ENCODE measurements around the gene SGCA. TPM values are rescaled to one million over a fixed set of nuclear protein-coding genes. Genes with fewer than 3 reads are reported as not detected.

Gene SGCA
- total RNA-seq, 1 experiment from 2014 or later, result not detected

- no peaks in the 10 kb centered on the region for H3K9me2 ChIP-seq (replicated peaks; ENCODE audit: low read length)
- DNase-seq, result peak; percentile 58
- no peak overlapping the region for H2AFZ ChIP-seq (ENCODE audit: low read length)
- H3K36me3 ChIP-seq (ENCODE audit: low read depth, low read length), result no peaks in the 10 kb centered on the region
- H3K9ac ChIP-seq (ENCODE audit: low read length), result no peak overlapping the region
- peaks cover 11% of the 10 kb centered on the region for H3F3A ChIP-seq (ENCODE audit: low read length, unreplicated experiment)
- intact Hi-C loops (cut with micrococcal nuclease), result no loop called here
- 0 out of 2 replicates have a peak overlapping the region, but pooled peaks have one; percentile 9 for H3K4me2 ChIP-seq (ENCODE audit: low read length)
- ChIA-PET CTCF (interaction anchor here (0.8 kb wide), 1 partner anchor 17 kb away, joined by 3 read pairs; no protein-coding TSS in a partner anchor), POLR2A (ENCODE audit: unreplicated experiment) (interaction anchor here (0.6 kb wide), 1 partner anchor 441 kb away, joined by 4 read pairs; no protein-coding TSS in a partner anchor)
- peaks cover 5% of the 10 kb centered on the region; the same call in 1 of the 2 replicates for H3K9me3 ChIP-seq (ENCODE audit: low read length)
- TF ChIP-seq EZH2 (IDR thresholded peaks at IDR 0.05; ENCODE audit: low read length, unreplicated experiment), result no peak
- TF ChIP-seq EZH2phosphoT487 (IDR thresholded peaks at IDR 0.05; ENCODE audit: borderline replicate concordance, low read length), result no peak
- TF ChIP-seq, protein P1, sequence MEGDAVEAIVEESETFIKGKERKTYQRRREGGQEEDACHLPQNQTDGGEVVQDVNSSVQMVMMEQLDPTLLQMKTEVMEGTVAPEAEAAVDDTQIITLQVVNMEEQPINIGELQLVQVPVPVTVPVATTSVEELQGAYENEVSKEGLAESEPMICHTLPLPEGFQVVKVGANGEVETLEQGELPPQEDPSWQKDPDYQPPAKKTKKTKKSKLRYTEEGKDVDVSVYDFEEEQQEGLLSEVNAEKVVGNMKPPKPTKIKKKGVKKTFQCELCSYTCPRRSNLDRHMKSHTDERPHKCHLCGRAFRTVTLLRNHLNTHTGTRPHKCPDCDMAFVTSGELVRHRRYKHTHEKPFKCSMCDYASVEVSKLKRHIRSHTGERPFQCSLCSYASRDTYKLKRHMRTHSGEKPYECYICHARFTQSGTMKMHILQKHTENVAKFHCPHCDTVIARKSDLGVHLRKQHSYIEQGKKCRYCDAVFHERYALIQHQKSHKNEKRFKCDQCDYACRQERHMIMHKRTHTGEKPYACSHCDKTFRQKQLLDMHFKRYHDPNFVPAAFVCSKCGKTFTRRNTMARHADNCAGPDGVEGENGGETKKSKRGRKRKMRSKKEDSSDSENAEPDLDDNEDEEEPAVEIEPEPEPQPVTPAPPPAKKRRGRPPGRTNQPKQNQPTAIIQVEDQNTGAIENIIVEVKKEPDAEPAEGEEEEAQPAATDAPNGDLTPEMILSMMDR (conservative IDR thresholded peaks at IDR 0.05; ENCODE audit: low read depth, low read length), result no peak
- H3K4me3 ChIP-seq (ENCODE audit: low read length), result no peak overlapping the region
- BruUV-seq (replicated peaks), result no TSS peak
- ATAC-seq, result peak; percentile 20; the same call in 1 of the 2 replicates
- H3K4me1 ChIP-seq (ENCODE audit: insufficient read depth, low read length), result peaks cover 44% of the 10 kb centered on the region
- no peaks in the 10 kb centered on the region for H3K27me3 ChIP-seq (ENCODE audit: low read length)
- no peak overlapping the region for H3K27ac ChIP-seq (ENCODE audit: low read length)
- no peaks in the 10 kb centered on the region for H3K79me2 ChIP-seq (ENCODE audit: low read length)
- no peaks in the 10 kb centered on the region for H4K20me1 ChIP-seq (ENCODE audit: low read length)
Measured at GRCh38 chr17:50221864-50222545, 56.2 kb downstream of the SGCA start.

DNA sequence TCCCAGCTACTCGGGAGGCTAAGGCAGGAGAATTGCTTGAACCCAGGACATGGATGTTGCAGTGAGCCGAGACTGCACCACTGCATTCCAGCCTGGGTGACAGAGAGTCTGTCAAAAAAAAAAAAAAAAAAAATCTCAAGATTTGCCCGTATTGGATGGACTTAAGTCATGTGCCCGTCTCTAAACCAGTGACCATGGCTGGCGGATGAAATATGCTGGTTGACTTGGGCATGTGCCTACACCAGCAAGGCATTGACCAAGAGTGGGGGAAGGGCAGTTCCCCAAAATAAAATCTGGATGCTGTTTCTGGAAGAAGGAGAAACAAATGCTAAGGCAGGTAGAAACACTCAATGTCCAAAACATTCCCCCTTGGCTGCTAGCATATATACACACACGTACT, 57.1 kb downstream of the SGCA start:
- H3K9me2 ChIP-seq (replicated peaks; ENCODE audit: low read length), result no peaks in the 10 kb centered on the region
- H3K4me1 ChIP-seq (ENCODE audit: insufficient read depth, low read length), result peaks cover 39% of the 10 kb centered on the region
- H3K27ac ChIP-seq (ENCODE audit: low read length), result no peak overlapping the region
- no peaks in the 10 kb centered on the region for H3K36me3 ChIP-seq (ENCODE audit: low read depth, low read length)
- no peak for DNase-seq
- no peak overlapping the region for H3K4me3 ChIP-seq (ENCODE audit: low read length)
- CTCF ChIA-PET, result interaction anchor here (0.8 kb wide), 1 partner anchor 16 kb away, joined by 3 read pairs; no protein-coding TSS in a partner anchor
- TF ChIP-seq, protein P1 (conservative IDR thresholded peaks at IDR 0.05; ENCODE audit: low read depth, low read length), result no peak
- no peak for TF ChIP-seq EZH2phosphoT487 (IDR thresholded peaks at IDR 0.05; ENCODE audit: borderline replicate concordance, low read length)
- no peak for TF ChIP-seq EZH2 (IDR thresholded peaks at IDR 0.05; ENCODE audit: low read length, unreplicated experiment)
- no peaks in the 10 kb centered on the region for H3K79me2 ChIP-seq (ENCODE audit: low read length)
- BruUV-seq (replicated peaks), result no TSS peak
- POLR2A ChIA-PET (ENCODE audit: unreplicated experiment), result no interaction called here
- no peak for ATAC-seq
- no peak overlapping the region for H3K9ac ChIP-seq (ENCODE audit: low read length)
- intact Hi-C loops (cut with micrococcal nuclease), result no loop called here
- no peaks in the 10 kb centered on the region for H4K20me1 ChIP-seq (ENCODE audit: low read length)
- H2AFZ ChIP-seq (ENCODE audit: low read length), result no peak overlapping the region
- no peaks in the 10 kb centered on the region for H3K27me3 ChIP-seq (ENCODE audit: low read length)
- peaks cover 7% of the 10 kb centered on the region; the same call in 1 of the 2 replicates for H3K9me3 ChIP-seq (ENCODE audit: low read length)
- H3F3A ChIP-seq (ENCODE audit: low read length, unreplicated experiment), result peaks cover 11% of the 10 kb centered on the region
- no peak overlapping the region for H3K4me2 ChIP-seq (ENCODE audit: low read length)

Other genes starting within 250 kb of the SGCA start
- gene DLX4, start 196.8 kb upstream of the SGCA start, total RNA-seq (2014; rRNA removed), result 0.35 and 0.44 TPM in 2 replicates
- gene DLX3, start 170.8 kb upstream of the SGCA start, total RNA-seq (2014; rRNA removed), result 0.18 and 0.23 TPM in 2 replicates
- gene ITGA3, start 109.9 kb upstream of the SGCA start, total RNA-seq (2014; rRNA removed), result 598 and 763 TPM in 2 replicates
- 31.9 and 37.6 TPM in 2 replicates for gene PDK2, start 70.7 kb upstream of the SGCA start, total RNA-seq (2014; rRNA removed)
- 0.11 and 0.17 TPM in 2 replicates for gene SAMD14, start 35.8 kb upstream of the SGCA start, total RNA-seq (2014; rRNA removed)
- gene PPP1R9B, start 15.3 kb upstream of the SGCA start, total RNA-seq (2014; rRNA removed), result 67.7 and 95.0 TPM in 2 replicates
- gene COL1A1, start 35.6 kb downstream of the SGCA start, total RNA-seq (2014; rRNA removed), result 30.6 and 56.2 TPM in 2 replicates
- gene TMEM92, start 108.5 kb downstream of the SGCA start, total RNA-seq (2014; rRNA removed), result 5.6 and 6.9 TPM in 2 replicates
- 53.5 and 54.3 TPM in 2 replicates for gene XYLT2, start 180.1 kb downstream of the SGCA start, total RNA-seq (2014; rRNA removed)
- 168 and 173 TPM in 2 replicates for gene MRPL27, start 207.2 kb downstream of the SGCA start, total RNA-seq (2014; rRNA removed)
- gene EME1, start 207.2 kb downstream of the SGCA start, total RNA-seq (2014; rRNA removed), result 20.0 and 28.0 TPM in 2 replicates
- gene LRRC59, start 231.5 kb downstream of the SGCA start, total RNA-seq (2014; rRNA removed), result 324 and 427 TPM in 2 replicates